Fibroblast of skin of scalp (primary cell): Measurements from ENCODE around the gene CYB561D1. TPM values are rescaled to one million over a fixed set of nuclear protein-coding genes. Genes with fewer than 3 reads are reported as not detected.
"Not testable (repeated sequence)": the region's sequence is repeated elsewhere in the genome, so short reads cannot be mapped to it uniquely, and the experiment has no call there.

Source experiments
- DNase-seq: peaks from one replicate; pipeline ENCODE4 v3.0.0-alpha.2; 2013
- polyA plus RNA-seq, 2 experiments: library from polyadenylated mRNA; unstranded; fragments of 120-200 nt; gene quantifications; one replicate each; pipeline ENCODE4 v1.2.1, GENCODE V29; 2013; ENCODE audit not compliant: insufficient read length in 2 of 2

CYB561D1 gene
- 6.3 TPM for polyA plus RNA-seq (2013, experiment 1 of 2; ENCODE audit: insufficient read length)
- polyA plus RNA-seq (2013, experiment 2 of 2; ENCODE audit: insufficient read length), result 7.1 TPM

GRCh38 chr1:109493805-109494539 lies at the start of gene CYB561D1:
Gene CYB561D1 (plus strand): TSS chr1:109494094. CDS start chr1:109494140, 46 bp downstream.
- peak; percentile 85 for DNase-seq

GRCh38 chr1:109444346-109444745 lies 49.5 kb upstream of the CYB561D1 start:
- no peak for DNase-seq

GRCh38 chr1:109445949-109446695 lies 47.8 kb upstream of the CYB561D1 start:
- not testable (repeated sequence) for DNase-seq

GRCh38 chr1:109447524-109447923 lies 46.4 kb upstream of the CYB561D1 start:
- no peak for DNase-seq

- no peak for DNase-seq
These were observed 39.3 kb upstream of the CYB561D1 start for GRCh38 chr1:109454497-109455133.

- no peak for DNase-seq
These were observed 36.1 kb upstream of the CYB561D1 start for GRCh38 chr1:109457819-109458218.

GRCh38 chr1:109466125-109466451 lies 27.8 kb upstream of the CYB561D1 start:
- no peak for DNase-seq

GRCh38 chr1:109466452-109467300 lies 27.2 kb upstream of the CYB561D1 start, which contains the start of gene SYPL2:
Gene SYPL2 (plus strand): TSS chr1:109466546. CDS start chr1:109466844, 298 bp downstream.
- no peak for DNase-seq

GRCh38 chr1:109467301-109467777 lies 26.6 kb upstream of the CYB561D1 start:
- no peak for DNase-seq

GRCh38 chr1:109468061-109468460 lies 25.8 kb upstream of the CYB561D1 start:
- DNase-seq, result no peak

GRCh38 chr1:109468903-109469302 lies 25.0 kb upstream of the CYB561D1 start:
- DNase-seq, result no peak

GRCh38 chr1:109470245-109470644 lies 23.6 kb upstream of the CYB561D1 start:
- DNase-seq, result no peak

GRCh38 chr1:109472779-109473178 lies 21.1 kb upstream of the CYB561D1 start:
- no peak for DNase-seq

GRCh38 chr1:109473284-109474057 lies 20.4 kb upstream of the CYB561D1 start:
- DNase-seq, result not testable (repeated sequence)

GRCh38 chr1:109474697-109475096 lies 19.2 kb upstream of the CYB561D1 start:
- DNase-seq, result no peak

- no peak for DNase-seq
These were observed 18.6 kb upstream of the CYB561D1 start for GRCh38 chr1:109475261-109475660.

GRCh38 chr1:109476825-109477224 lies 17.1 kb upstream of the CYB561D1 start:
- DNase-seq, result no peak

GRCh38 chr1:109477821-109478220 lies 16.1 kb upstream of the CYB561D1 start:
- DNase-seq, result no peak

- no peak for DNase-seq
These were observed 15.1 kb upstream of the CYB561D1 start for GRCh38 chr1:109478806-109479205.

- no peak for DNase-seq
These were observed 14.6 kb upstream of the CYB561D1 start for GRCh38 chr1:109479311-109479710.

- no peak for DNase-seq
These were observed 14.0 kb upstream of the CYB561D1 start for GRCh38 chr1:109479901-109480300.
